Peyer's patch (tissue), 4 donors: Measurements from ENCODE around the gene GFRA3.

Experiments
- CTCF ChIP-seq, 6 experiments: fragments of 450-650 bp in 4 of 6; fragments of 200-600 bp in 2 of 6; sonication (generic) in 1 of 6; IDR thresholded peaks; one replicate each; pipeline ENCODE4 v1.5.1; 2017 to 2019; ENCODE audit warnings: antibody characterized with exemption in 6 of 6, mild to moderate bottlenecking in 3 of 6, moderate library complexity in 1 of 6
- POLR2A ChIP-seq, 2 donors: fragments of 450-650 bp; IDR thresholded peaks; one replicate each; pipeline ENCODE4 v1.5.1; 2017; ENCODE audit warnings: antibody characterized with exemption in 2 of 2, mild to moderate bottlenecking in 2 of 2, moderate library complexity in 2 of 2

- TF ChIP-seq CTCF (IDR thresholded peaks at IDR 0.05) (no peak), POLR2A (IDR thresholded peaks at IDR 0.05) (no peak)
Observed at GRCh38 chr5:138230981-138231589, 43.3 kb downstream of the GFRA3 start.
